GM20000 (cell line): ENCODE data around the gene SMYD3.

Source experiments
- DNase-seq: peaks from one replicate; pipeline ENCODE4 v3.0.0; 2012; ENCODE audit warnings: low spot score
- CTCF ChIP-seq: IDR thresholded peaks from 2 replicates; pipeline ENCODE4 v1.5.1; 2012; ENCODE audit warnings: mild to moderate bottlenecking, control low read depth; ENCODE audit errors: extremely low read depth, missing control alignments

Gene SMYD3

GRCh38 chr1:246122071-246122470 is 385.0 kb downstream of the SMYD3 start:
- no peak for TF ChIP-seq CTCF

GRCh38 chr1:246121533-246121932 is 385.5 kb downstream of the SMYD3 start:
- no peak for DNase-seq
- TF ChIP-seq CTCF = no peak

More at GRCh38 chr1:246122071-246122470, 385.0 kb downstream of the SMYD3 start:
- DNase-seq = no peak

- peak; percentile 57 for DNase-seq
- peak; percentile 7 for TF ChIP-seq CTCF
Observed at GRCh38 chr1:246117066-246117791, 389.9 kb downstream of the SMYD3 start.

GRCh38 chr1:246114369-246114768 is 392.7 kb downstream of the SMYD3 start:
- DNase-seq = no peak
- TF ChIP-seq CTCF = no peak

GRCh38 chr1:246113555-246114095 is 393.5 kb downstream of the SMYD3 start:
- no peak for TF ChIP-seq CTCF
- DNase-seq = no peak

GRCh38 chr1:246111570-246111969 is 395.5 kb downstream of the SMYD3 start:
- no peak for TF ChIP-seq CTCF
- DNase-seq = no peak

- TF ChIP-seq CTCF = no peak
- no peak for DNase-seq
Observed at GRCh38 chr1:246110343-246111219, 396.5 kb downstream of the SMYD3 start.
